Keratinocyte (primary cell): ENCODE data around the gene FRMPD2. TPM values are rescaled to one million over a fixed set of nuclear protein-coding genes. Genes with fewer than 3 reads are reported as not detected.

Experiments used
- DNase-seq: peaks from one replicate; pipeline ENCODE4 v3.0.0-alpha.2; 2011; ENCODE audit warnings: low read depth, missing footprints, low spot score
- FAIRE-seq: peaks from 2 replicates; lab custom pipeline; 2011; peaks lifted over from hg19 to GRCh38; lab: Jason Lieb, UNC
- H2AFZ ChIP-seq: 2 replicates; pipeline ENCODE4 v1.6.0; 2012; ENCODE audit warnings: low read length, control low read depth, inconsistent platforms; ENCODE audit not compliant: control insufficient read depth
- H3K27ac ChIP-seq: 2 replicates; pipeline ENCODE4 v1.5.1; 2011; ENCODE audit warnings: low read length; ENCODE audit not compliant: control insufficient read depth, insufficient read depth
- H3K27me3 ChIP-seq: 3 replicates; pipeline ENCODE4 v1.6.0; 2011; ENCODE audit warnings: low read length; ENCODE audit not compliant: control insufficient read depth, insufficient read depth; ENCODE audit errors: extremely low read depth
- H3K36me3 ChIP-seq, 2 experiments: 2 replicates in 1 of 2; 3 replicates in 1 of 2; pipeline ENCODE4 v1.5.1; 2011; ENCODE audit warnings: low read length in 2 of 2, mild to moderate bottlenecking in 1 of 2; ENCODE audit not compliant: control insufficient read depth in 2 of 2, insufficient read depth in 2 of 2; ENCODE audit errors: extremely low read depth in 1 of 2
- H3K4me1 ChIP-seq: 3 replicates; pipeline ENCODE4 v1.5.1; 2011; ENCODE audit warnings: low read length; ENCODE audit not compliant: control insufficient read depth, insufficient read depth; ENCODE audit errors: extremely low read depth
- H3K4me2 ChIP-seq: 3 replicates; pipeline ENCODE4 v1.6.0; 2011; ENCODE audit warnings: low read depth, low read length; ENCODE audit not compliant: control insufficient read depth, insufficient read depth; ENCODE audit errors: extremely low read depth
- H3K4me3 ChIP-seq, 3 experiments: fragments of 200-600 bp in 1 of 3; sonication (generic) in 1 of 3; 2 replicates in 2 of 3; 3 replicates in 1 of 3; pipeline ENCODE4 v1.5.1; 2011 to 2016; ENCODE audit warnings: low read length in 3 of 3, mild to moderate bottlenecking in 3 of 3, control low read depth in 2 of 3, inconsistent platforms in 1 of 3, low read depth in 1 of 3, mixed read lengths in 1 of 3, mixed run types in 1 of 3, moderate library complexity in 1 of 3; ENCODE audit not compliant: control insufficient read depth in 2 of 3, insufficient read depth in 2 of 3; ENCODE audit errors: extremely low read depth in 1 of 3
- H3K79me2 ChIP-seq: 2 replicates; pipeline ENCODE4 v1.6.0; 2012; ENCODE audit warnings: low read length; ENCODE audit not compliant: control insufficient read depth, insufficient read depth
- H3K9ac ChIP-seq: 3 replicates; pipeline ENCODE4 v1.6.0; 2011; ENCODE audit warnings: low read length; ENCODE audit not compliant: control insufficient read depth, insufficient read depth; ENCODE audit errors: extremely low read depth
- H3K9me1 ChIP-seq: 3 replicates; pipeline ENCODE4 v1.6.0; 2011; ENCODE audit warnings: low read length; ENCODE audit not compliant: control insufficient read depth, insufficient read depth; ENCODE audit errors: extremely low read depth
- H3K9me3 ChIP-seq: 2 replicates; pipeline ENCODE4 v1.5.1; 2012; ENCODE audit warnings: low read depth, low read length; ENCODE audit not compliant: control insufficient read depth
- H4K20me1 ChIP-seq: 3 replicates; pipeline ENCODE4 v1.6.0; 2011; ENCODE audit warnings: low read length; ENCODE audit not compliant: control insufficient read depth, insufficient read depth; ENCODE audit errors: extremely low read depth
- EZH2 ChIP-seq: IDR thresholded peaks from one replicate; pipeline ENCODE4 v1.6.1; 2012; ENCODE audit warnings: inconsistent platforms, mild to moderate bottlenecking, low read length, moderate library complexity
- dilution Hi-C: fragments of 300-500 bp; cut with MboI; formaldehyde crosslinking; loops from one replicate; pipeline ENCODE4 v1.7.0; 2020; ENCODE audit warnings: low sequenced_read_pairs; ENCODE audit not compliant: extremely low pct_ligation_motif_present
- polyA plus RNA-seq, 5 experiments: library from polyadenylated mRNA; depleted of rRNA in 3 of 5; stranded (reverse) in 3 of 5; stranded (forward) in 1 of 5; unstranded in 1 of 5; fragments of >200 nt; gene quantifications; 1 replicate in 1 of 5; 2 replicates in 3 of 5; 3 replicates in 1 of 5; pipeline versions ENCODE4 v1.2.1 to v1.2.3, GENCODE V29; 2011 to 2012; ENCODE audit warnings: missing spikeins in 2 of 5, low read depth in 1 of 5, low replicate concordance in 1 of 5
- TF ChIP-seq, protein P1 (sequence below), 3 experiments: IDR thresholded peaks in 1 of 3; conservative IDR thresholded peaks in 1 of 3; optimal IDR thresholded peaks in 1 of 3; 2 replicates in 2 of 3; 3 replicates in 1 of 3; pipeline versions ENCODE3 to v1.5.1; 2011; ENCODE audit warnings: low read length in 3 of 3, mild to moderate bottlenecking in 3 of 3, moderate library complexity in 2 of 3, control low read depth in 1 of 3, inconsistent platforms in 1 of 3; ENCODE audit not compliant: insufficient read depth in 2 of 3; ENCODE audit errors: extremely low read depth in 1 of 3

FRMPD2 gene
- polyA plus RNA-seq, 1 donor (not counting 4 experiments of a cell fraction or from before 2014, with no cell fraction given): not detected

GRCh38 chr10:48197236-48197899 is 77.1 kb downstream of the FRMPD2 start:
- TF ChIP-seq, protein P1, sequence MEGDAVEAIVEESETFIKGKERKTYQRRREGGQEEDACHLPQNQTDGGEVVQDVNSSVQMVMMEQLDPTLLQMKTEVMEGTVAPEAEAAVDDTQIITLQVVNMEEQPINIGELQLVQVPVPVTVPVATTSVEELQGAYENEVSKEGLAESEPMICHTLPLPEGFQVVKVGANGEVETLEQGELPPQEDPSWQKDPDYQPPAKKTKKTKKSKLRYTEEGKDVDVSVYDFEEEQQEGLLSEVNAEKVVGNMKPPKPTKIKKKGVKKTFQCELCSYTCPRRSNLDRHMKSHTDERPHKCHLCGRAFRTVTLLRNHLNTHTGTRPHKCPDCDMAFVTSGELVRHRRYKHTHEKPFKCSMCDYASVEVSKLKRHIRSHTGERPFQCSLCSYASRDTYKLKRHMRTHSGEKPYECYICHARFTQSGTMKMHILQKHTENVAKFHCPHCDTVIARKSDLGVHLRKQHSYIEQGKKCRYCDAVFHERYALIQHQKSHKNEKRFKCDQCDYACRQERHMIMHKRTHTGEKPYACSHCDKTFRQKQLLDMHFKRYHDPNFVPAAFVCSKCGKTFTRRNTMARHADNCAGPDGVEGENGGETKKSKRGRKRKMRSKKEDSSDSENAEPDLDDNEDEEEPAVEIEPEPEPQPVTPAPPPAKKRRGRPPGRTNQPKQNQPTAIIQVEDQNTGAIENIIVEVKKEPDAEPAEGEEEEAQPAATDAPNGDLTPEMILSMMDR (optimal IDR thresholded peaks at IDR 0.05 in 1 of 3, IDR thresholded peaks at IDR 0.05 in 1 of 3, conservative IDR thresholded peaks at IDR 0.05 in 1 of 3; ENCODE audit: extremely low read depth in 1 of 3, insufficient read depth in 2 of 3, low read length in 3 of 3): no peak
- no peak for TF ChIP-seq EZH2
- DNase-seq: no peak
- H3K79me2 ChIP-seq: no peaks in the 10 kb centered on the region
- H3K27ac ChIP-seq: no peak overlapping the region
- no peak for FAIRE-seq
- H3K36me3 ChIP-seq: no peaks in the 10 kb centered on the region
- H3K4me2 ChIP-seq: no peak overlapping the region
- no peaks in the 10 kb centered on the region for H3K9me3 ChIP-seq
- H3K9me1 ChIP-seq: no peaks in the 10 kb centered on the region
- H3K9ac ChIP-seq: no peak overlapping the region
- peaks cover 12% of the 10 kb centered on the region for H3K27me3 ChIP-seq
- no peaks in the 10 kb centered on the region for H3K4me1 ChIP-seq
- no peaks in the 10 kb centered on the region for H4K20me1 ChIP-seq
- dilution Hi-C loops: no loop called here
- no peak overlapping the region for H2AFZ ChIP-seq
- no peak overlapping the region for H3K4me3 ChIP-seq

DNA sequence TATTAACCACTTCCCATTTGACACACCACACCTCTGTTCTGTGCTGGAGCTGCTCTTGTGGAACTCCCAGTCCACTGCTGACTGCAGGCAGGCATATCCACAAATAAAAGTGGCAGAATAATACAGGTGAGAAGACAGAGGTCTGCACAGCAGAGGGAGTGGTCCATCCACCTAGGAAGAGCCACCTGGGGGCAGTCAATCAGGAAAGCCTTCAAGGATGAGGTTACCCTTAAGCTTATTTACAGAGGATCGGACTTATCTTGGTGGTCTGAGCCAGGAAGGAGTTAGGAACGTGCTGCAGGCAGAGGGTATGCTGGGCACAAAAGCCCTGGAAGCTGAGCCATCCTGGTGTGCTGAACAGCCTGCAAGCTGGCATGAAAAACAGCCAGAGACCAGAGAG is 78.7 kb downstream of the FRMPD2 start:
- Histone ChIP-seq H3K27ac (no peak overlapping the region), H3K79me2 (no peaks in the 10 kb centered on the region), H3K4me3 (no peak overlapping the region), H3K36me3 (no peaks in the 10 kb centered on the region), H2AFZ (no peak overlapping the region), H4K20me1 (no peaks in the 10 kb centered on the region), H3K4me1 (no peaks in the 10 kb centered on the region), H3K27me3 (peaks cover 12% of the 10 kb centered on the region), H3K9me3 (no peaks in the 10 kb centered on the region), H3K9me1 (no peaks in the 10 kb centered on the region), H3K4me2 (no peak overlapping the region), H3K9ac (no peak overlapping the region)
- DNase-seq: no peak
- no peak for FAIRE-seq
- dilution Hi-C loops: no loop called here
- TF ChIP-seq, protein P1 (optimal IDR thresholded peaks at IDR 0.05 in 1 of 3, IDR thresholded peaks at IDR 0.05 in 1 of 3, conservative IDR thresholded peaks at IDR 0.05 in 1 of 3; ENCODE audit: extremely low read depth in 1 of 3, insufficient read depth in 2 of 3, low read length in 3 of 3): no peak
- TF ChIP-seq EZH2: no peak
